ENCODE measurements around the gene KIAA0825. TPM values are rescaled to one million over a fixed set of nuclear protein-coding genes. Genes with fewer than 3 reads are reported as not detected.

The KIAA0825 gene
- polyA plus RNA-seq, 3 donors, result 0.56 to 1.3 (median 0.89) TPM

DNA sequence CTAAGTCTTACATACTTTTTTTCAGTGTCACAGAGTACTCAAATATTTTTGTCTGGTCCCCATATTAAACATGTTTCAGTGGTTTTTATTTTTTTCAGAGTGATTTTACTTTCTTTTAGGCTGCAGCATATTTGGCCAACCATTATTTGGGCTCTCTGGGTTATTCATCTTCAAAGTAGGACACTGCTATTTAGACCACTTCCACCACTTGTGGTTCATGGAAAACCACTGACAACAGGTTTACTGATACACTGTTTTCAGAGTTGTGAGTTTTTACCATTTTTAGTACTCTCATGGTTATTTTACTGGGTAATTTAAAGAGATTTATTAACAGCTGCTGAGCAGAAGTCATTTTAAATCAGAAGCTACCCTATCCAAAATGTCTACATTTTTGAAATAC, 437.6 kb downstream of the KIAA0825 start:
- H3K36me3 Mint-ChIP-seq, result no peaks in the 10 kb centered on the region
- no peak overlapping the region for H3K27ac Mint-ChIP-seq
- Histone ChIP-seq H4K20me1 (ENCODE audit: insufficient read depth, low read length) (no peaks in the 10 kb centered on the region), H3K9me3 (replicated peaks in 1 of 2; ENCODE audit: control insufficient read depth in 1 of 2, insufficient read depth in 1 of 2, low read length in 2 of 2) (no peaks in the 10 kb centered on the region), H2AFZ (ENCODE audit: insufficient read depth, low read depth, low read length, poor library complexity, severe bottlenecking) (no peak overlapping the region), H3K27me3 (ENCODE audit: control insufficient read depth in 2 of 2, insufficient read depth in 2 of 2, low read length in 2 of 2) (no peaks in the 10 kb centered on the region), H3K4me3 (replicated peaks in 1 of 3; ENCODE audit: low read depth in 2 of 3, low read length in 3 of 3) (no peak overlapping the region), H3K4me1 (ENCODE audit: control insufficient read depth in 1 of 2, insufficient read depth in 2 of 2, low read length in 2 of 2) (no peaks in the 10 kb centered on the region), H3K36me3 (replicated peaks in 1 of 2; ENCODE audit: control insufficient read depth in 1 of 2, insufficient read depth in 2 of 2, low read length in 2 of 2) (no peaks in the 10 kb centered on the region), H3K9ac (ENCODE audit: insufficient read depth, low read length, poor library complexity, severe bottlenecking) (no peak overlapping the region), H3K27ac (ENCODE audit: low read depth in 1 of 2, low read length in 2 of 2) (no peak overlapping the region), H3K79me2 (ENCODE audit: insufficient read depth, low read length) (no peaks in the 10 kb centered on the region), H3K4me2 (replicated peaks; ENCODE audit: extremely low read depth, low read length, poor library complexity, severe bottlenecking) (no peak overlapping the region)
- H3K9me3 Mint-ChIP-seq, result peaks cover 0 to 6% (median 0%) of the 10 kb centered on the region in 7 donors
- intact Hi-C loops (cut with micrococcal nuclease), result no loop called here
- no peaks in the 10 kb centered on the region for H3K27me3 Mint-ChIP-seq (ENCODE audit: low read depth in 3 of 3)
- TF ChIP-seq, protein P1, sequence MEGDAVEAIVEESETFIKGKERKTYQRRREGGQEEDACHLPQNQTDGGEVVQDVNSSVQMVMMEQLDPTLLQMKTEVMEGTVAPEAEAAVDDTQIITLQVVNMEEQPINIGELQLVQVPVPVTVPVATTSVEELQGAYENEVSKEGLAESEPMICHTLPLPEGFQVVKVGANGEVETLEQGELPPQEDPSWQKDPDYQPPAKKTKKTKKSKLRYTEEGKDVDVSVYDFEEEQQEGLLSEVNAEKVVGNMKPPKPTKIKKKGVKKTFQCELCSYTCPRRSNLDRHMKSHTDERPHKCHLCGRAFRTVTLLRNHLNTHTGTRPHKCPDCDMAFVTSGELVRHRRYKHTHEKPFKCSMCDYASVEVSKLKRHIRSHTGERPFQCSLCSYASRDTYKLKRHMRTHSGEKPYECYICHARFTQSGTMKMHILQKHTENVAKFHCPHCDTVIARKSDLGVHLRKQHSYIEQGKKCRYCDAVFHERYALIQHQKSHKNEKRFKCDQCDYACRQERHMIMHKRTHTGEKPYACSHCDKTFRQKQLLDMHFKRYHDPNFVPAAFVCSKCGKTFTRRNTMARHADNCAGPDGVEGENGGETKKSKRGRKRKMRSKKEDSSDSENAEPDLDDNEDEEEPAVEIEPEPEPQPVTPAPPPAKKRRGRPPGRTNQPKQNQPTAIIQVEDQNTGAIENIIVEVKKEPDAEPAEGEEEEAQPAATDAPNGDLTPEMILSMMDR (IDR thresholded peaks at IDR 0.05), result no peak
- no peak overlapping the region for H3K4me3 Mint-ChIP-seq
- no peak for DNase-seq
- H3K4me1 Mint-ChIP-seq, result no peaks in the 10 kb centered on the region

DNA sequence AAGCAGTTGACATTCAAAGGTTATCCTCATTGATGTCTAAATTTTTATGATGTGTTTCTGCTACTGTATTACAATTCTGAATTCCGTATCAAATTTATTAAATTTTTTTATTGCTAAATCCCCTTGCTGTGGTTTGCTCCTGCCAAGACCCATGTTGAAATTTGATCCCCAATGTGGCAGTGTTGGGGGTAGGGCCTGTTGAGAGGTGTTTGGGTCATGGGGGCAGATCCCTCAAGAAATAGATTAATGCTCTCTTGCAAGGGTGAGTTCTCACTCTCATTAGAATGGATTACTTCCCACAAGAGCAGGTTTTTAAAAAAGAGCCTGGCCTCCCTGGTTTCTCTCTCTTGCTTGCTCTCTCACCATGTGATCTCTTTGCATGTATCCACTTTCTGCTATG, 442.5 kb downstream of the KIAA0825 start:
- TF ChIP-seq, protein P1 (IDR thresholded peaks at IDR 0.05), result no peak
- Mint-ChIP-seq H3K9me3 (peaks cover 0 to 6% (median 1%) of the 10 kb centered on the region in 7 donors), H3K4me1 (no peaks in the 10 kb centered on the region)

More for the DNA sequence above, 442.5 kb downstream of the KIAA0825 start:
- H3K27ac Mint-ChIP-seq, result no peak overlapping the region
- no peak for DNase-seq
- Histone ChIP-seq H3K36me3 (replicated peaks in 1 of 2; ENCODE audit: control insufficient read depth in 1 of 2, insufficient read depth in 2 of 2, low read length in 2 of 2) (no peaks in the 10 kb centered on the region), H3K27ac (ENCODE audit: low read depth in 1 of 2, low read length in 2 of 2) (no peak overlapping the region), H3K9ac (ENCODE audit: insufficient read depth, low read length, poor library complexity, severe bottlenecking) (no peak overlapping the region), H3K4me1 (ENCODE audit: control insufficient read depth in 1 of 2, insufficient read depth in 2 of 2, low read length in 2 of 2) (no peaks in the 10 kb centered on the region), H3K9me3 (replicated peaks in 1 of 2; ENCODE audit: control insufficient read depth in 1 of 2, insufficient read depth in 1 of 2, low read length in 2 of 2) (no peaks in the 10 kb centered on the region), H3K79me2 (ENCODE audit: insufficient read depth, low read length) (no peaks in the 10 kb centered on the region), H3K27me3 (ENCODE audit: control insufficient read depth in 2 of 2, insufficient read depth in 2 of 2, low read length in 2 of 2) (no peaks in the 10 kb centered on the region), H4K20me1 (ENCODE audit: insufficient read depth, low read length) (no peaks in the 10 kb centered on the region), H2AFZ (ENCODE audit: insufficient read depth, low read depth, low read length, poor library complexity, severe bottlenecking) (no peak overlapping the region), H3K4me3 (replicated peaks in 1 of 3; ENCODE audit: low read depth in 2 of 3, low read length in 3 of 3) (no peak overlapping the region), H3K4me2 (replicated peaks; ENCODE audit: extremely low read depth, low read length, poor library complexity, severe bottlenecking) (no peak overlapping the region)
- H3K27me3 Mint-ChIP-seq (ENCODE audit: low read depth in 3 of 3), result no peaks in the 10 kb centered on the region
- intact Hi-C loops (cut with micrococcal nuclease), result no loop called here
- H3K4me3 Mint-ChIP-seq, result no peak overlapping the region
- no peaks in the 10 kb centered on the region for H3K36me3 Mint-ChIP-seq
- WGBS (ENCODE audit: insufficient coverage), result no CpG with 5 or more reads among the region's 1 CpG

Measured in CD14-positive monocyte (primary cell).